Activated naive CD4-positive, alpha-beta T cell treated with anti-CD3 and anti-CD28 coated beads, Interleukin-2, amount 50 U/mL, for 16 hours (primary cell): ENCODE measurements around the gene PLRG1.

Experiments used
- DNase-seq: peaks from one replicate; pipeline ENCODE4 v3.0.0-alpha.2; 2020

Gene PLRG1

DNA sequence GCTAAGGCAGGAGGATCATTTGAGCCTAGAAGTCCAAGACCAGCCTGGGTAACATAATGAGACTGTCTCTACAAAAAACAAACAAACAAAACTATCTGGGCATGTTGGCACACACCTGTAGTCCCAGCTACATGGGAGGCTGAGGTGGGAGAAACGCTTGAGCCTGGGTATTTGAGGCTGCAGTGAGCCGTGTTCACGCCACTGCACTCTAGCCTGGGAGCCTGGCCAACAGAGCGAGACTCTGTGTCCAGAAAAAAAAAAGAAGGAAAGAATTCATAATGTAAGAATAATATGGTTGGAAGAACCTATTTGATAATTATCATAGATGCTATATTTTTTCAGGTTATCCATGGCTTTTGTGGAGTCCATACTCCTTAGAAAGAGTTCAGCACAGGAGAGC, 32.6 kb downstream of the PLRG1 start:
- no peak for DNase-seq

DNA sequence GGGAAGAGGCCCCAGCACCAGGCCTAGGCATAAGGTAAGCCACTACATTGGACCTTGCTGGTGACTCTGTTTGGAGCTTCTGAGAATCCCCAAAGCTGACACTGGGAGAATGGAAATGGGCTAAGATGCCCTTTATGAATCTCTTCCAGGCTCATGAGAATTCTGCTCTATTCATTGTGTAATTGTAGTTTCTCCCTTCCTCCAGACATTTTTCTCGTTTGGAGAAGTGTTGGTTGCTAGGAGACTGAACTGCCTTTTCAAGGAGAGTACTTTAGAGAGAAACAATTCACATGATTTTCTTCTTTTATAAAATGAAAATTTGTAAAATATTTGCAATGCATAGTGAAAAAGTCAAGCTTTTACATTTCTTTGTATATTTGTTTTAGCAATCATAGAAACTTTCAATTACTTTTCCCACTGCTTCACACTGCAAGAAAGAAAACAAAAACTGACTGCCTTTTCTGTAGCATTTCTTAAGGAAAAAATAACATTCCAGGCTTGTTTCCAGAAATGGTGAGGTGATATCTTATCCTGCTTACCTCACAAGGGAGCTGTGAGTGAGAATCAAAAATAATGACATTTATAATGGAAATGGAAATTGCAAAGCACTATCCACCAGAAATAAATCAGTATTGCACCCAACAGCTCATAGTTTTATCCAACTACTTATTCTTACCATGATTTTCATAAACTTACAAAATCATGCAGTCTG, 33.7 kb downstream of the PLRG1 start:
- no peak for DNase-seq

DNA sequence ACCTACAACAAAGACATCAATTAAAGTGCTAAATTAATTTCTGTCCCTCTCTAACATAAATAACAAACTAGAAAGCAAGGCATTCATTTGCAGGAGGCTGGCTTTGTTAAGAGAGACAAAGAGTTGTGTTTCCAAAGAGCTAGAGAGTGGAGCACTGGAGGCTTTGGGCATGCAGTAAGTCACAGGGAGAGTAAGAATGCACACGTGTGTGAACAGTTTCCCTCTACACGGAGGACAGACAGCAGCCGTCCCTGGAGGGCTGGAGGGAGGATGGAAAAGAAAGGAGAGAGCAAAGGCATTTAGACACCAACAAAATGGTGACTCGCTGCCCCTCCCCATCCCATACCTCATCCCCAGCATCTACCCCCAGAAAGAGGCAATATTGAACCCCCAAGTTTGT, 38.2 kb downstream of the PLRG1 start:
- DNase-seq, result no peak

DNA sequence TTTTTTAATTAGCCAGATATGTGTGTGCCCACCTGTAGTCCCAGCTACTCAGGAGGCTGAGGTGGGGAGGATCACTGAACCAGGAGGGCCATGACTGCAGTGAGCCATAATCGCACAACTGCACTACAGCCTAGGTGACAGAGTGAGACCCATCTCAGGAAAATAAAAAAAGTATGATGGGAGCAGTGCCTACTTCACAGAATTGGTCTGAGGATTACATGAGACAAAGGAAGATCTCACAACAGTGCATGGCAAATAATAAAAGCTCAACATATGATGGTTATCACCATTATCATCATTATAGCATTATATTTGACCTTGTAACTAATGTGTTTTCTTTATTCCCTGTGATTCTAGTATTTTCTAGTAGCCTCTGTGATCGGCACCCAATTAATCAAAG, 38.7 kb downstream of the PLRG1 start:
- no peak for DNase-seq

DNA sequence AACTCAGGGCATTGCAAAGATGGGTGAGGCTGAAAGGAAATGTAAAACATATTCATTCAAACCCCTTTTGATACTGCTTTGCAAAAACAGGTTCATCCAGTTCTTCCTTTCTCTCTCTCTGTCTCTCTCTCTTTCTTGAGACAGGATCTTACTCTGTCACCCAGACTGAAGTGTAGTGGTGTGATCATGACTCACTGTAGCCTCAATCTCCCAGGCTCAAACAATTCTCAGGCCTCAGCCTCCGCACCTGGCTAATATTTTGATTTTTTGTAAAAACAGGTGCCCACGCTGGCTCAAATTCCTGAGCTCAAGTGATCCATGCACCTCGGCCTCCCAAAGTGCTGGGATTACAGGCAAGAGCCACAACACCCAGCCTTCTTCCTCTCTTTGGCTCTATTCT, 43.0 kb downstream of the PLRG1 start:
- DNase-seq, result no peak

DNA sequence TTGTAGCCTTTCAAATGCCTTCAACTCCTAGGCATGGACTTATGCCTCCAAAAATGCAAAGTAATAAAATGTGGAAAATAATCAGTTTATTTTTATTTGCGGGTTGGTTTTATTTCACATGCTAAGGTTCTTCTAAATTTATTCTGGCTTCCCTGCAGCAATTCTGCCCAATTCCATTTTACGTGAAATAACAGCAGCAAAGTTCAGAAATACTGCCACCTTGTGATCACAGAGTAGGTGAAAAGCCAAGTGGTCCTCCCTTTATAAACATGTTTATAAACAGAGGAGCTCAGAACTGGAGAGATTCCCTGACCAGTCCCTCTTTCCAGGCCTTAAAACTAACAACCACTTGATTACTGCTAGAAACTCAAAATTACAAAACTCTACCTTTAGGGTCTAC, 43.9 kb downstream of the PLRG1 start:
- DNase-seq, result no peak

DNA sequence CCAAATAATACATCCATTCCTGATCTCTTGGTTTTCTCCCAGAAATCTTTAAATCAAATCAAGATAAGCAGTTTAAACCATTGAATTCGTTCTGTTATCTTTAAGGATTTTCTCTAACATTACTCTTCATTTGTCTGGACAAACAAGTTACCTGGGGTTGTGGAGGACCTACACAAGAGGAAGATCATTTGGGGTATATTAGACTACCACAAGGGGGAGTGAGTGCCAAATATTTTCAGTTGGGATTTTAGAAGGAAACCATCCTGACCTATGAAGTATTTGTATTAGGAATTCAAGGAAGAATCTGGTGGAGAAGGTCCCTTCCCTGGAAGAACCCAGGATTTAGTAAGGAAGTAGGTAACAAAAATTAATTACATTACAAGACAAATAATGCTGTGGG, 46.6 kb downstream of the PLRG1 start:
- no peak for DNase-seq

DNA sequence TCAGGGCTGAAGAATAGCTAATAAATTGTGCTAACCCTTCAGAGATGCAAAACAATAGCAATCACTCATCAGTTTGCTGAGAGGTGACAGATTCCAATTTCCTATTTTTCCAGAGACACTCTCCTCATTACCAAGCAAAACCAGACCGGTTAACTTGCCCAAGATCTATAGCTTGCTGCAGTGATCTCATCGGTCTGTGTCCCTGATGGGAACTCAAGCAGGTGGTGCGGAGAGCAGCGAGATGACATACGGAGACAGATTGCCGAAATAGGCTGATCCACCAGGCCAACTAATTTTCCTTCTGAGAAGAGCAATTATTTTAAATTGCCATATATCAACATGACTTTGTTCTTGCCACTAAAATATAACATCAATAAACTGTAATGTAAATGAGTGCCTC, 48.1 kb downstream of the PLRG1 start:
- no peak for DNase-seq

DNA sequence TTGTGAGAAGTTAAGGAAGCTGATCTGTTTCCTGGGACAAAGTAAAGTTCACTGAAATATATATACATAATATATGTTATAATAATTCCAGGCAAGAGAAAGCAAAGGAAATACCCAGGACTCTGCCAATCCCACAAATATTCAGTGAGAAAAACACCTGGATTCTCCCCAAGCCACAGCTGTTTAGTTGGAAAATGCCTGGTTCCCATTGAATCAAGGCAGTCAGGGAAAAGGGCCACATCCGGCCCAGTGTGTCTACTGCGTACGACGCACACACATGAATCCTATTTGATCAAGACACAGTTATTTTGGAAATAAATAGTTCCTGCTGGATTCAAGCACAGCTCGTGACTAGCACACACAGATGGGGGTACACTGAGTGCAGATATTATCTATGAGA, 52.3 kb downstream of the PLRG1 start:
- no peak for DNase-seq

DNA sequence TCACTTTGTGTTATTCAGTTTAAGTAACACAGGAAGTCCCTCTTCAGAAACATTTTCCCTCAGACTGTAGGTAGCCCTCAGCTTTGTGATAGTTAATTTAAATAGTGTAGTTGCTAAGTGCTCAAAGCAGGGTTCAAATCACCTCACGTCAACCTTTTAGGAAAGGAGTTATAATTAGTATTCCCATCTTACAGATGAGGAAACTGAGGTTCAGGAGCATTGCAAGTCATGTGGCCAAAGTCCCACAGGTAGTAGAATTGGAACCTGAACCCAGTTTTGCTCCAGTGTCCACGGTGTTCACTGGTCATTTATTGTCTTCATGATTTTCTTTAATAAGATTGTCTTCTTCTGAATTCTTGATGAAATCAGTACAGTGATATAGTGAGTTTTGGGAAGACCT, 54.3 kb downstream of the PLRG1 start:
- DNase-seq, result no peak

DNA sequence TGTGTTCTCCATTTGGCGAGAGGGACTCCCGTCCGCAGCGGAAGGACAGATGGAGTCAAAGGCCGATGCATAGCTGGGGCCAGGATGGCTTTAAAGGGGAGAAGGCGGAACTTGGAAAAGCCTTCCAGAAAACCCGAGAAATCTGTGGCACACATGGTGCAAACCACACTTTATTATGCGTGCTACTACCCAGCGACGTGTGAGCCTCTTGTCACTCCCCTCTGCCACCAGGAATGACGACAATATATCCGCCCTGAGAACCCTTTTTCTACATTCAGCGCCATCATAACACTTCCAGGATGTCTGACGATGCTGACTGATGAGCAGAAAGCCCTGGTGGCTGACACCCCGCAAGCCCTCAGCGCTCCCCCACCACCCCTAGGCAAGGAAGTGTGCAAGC, 57.9 kb downstream of the PLRG1 start:
- DNase-seq, result no peak

DNA sequence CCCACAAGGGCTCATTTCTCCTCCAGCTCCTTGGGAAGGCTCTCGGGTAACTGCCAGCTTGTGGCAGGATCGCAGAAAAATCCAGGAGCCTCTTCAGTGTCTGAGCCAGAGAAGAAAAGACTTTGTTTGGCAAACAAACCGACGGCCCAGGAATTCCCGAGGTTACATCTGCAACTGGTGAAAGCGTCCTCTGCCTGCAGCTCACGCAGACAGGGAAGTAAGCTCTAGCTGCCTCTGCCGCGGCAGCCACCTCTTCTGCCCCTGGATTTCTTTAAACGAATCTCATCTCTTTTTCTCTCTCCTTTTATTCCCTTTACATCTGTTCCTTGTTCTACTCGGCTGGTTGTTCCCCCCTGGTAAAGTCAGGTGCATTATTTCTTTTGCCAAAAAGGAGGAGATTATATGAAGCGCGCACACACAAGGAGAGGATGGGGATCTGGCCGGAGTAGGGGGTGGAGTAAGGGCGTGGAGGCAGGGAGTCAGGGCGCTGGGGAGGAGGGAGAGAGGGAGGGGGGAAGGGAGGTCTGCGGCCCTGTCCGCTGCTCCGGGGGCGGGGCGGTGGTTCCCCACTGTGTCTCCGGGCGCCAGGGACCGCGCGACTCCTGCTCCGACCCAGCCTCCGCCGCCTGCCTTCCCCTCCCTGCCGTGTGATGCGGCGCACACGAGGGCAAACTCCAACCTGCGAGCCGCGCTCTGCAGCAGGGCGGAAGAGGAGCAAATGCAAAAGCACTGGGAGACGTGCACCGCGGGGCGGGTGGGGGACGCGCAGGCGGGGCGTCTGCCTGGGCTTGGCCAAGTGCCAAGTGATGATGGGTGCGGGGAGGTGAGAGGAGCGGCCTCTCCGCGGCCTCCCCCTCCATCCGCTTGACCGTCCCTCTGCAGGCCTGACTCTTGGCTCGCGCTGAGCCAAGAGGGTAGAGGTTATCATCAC, 58.6 kb downstream of the PLRG1 start, which contains the start of gene DCHS2:
Gene DCHS2 (minus strand): TSS at position 459 of the 931 bp plus-strand sequence. CDS start 444 bp downstream, at position 15.
- no peak for DNase-seq

DNA sequence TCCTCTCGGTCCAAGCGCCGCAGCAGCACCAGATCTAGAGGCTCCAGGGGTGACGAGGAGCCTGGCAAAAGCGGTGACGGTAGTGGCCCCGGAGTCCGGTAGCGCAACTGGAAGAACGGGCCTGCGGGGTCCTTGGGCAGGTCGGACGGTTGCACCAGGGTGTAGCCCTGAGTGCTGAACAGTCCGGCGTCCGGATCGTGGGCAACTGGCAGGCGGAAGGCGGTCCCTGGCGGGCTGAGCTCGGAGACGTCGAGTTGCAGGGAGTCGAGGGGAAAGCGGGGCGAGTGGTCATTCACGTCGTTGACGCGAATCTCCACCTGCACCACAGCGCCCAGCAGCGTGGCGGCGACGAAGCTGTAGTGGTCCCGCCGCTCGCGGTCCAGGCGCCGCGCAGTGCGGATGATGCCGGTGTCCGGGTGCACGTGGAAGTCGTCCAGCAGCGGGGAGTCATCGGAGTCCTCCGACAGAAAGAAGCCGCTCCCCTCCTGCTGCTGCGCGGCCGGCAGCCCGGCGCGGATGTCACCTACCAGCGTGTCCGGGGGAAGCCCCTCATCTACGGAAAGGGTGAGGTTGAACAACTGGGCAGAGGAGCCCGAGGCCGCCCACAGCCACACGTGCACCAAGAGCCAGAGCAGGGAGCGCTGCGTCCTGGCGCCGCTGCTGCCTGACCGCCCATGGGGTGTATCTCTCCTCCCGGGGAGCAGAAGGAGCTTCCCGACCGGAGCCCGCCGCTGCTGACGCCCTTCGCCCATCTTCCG, 59.4 kb downstream of the PLRG1 start:
- no peak for DNase-seq

DNA sequence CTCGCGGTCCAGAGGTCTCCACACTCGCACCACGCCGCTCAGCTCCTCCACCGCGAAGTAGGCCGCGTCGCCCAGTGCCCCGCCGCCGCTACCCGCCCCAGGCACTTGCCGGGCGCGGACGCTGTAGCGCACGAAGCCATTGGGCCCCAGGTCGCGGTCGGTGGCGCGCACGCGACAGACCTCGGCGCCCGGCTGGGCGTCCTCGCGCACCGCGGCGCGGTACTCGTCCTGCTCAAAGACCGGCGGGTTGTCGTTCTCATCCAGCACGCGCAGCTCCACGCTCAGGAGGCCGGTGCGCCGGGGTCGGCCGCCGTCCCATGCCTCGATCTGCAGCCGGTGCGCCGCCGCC, 60.0 kb downstream of the PLRG1 start:
- DNase-seq, result no peak

DNA sequence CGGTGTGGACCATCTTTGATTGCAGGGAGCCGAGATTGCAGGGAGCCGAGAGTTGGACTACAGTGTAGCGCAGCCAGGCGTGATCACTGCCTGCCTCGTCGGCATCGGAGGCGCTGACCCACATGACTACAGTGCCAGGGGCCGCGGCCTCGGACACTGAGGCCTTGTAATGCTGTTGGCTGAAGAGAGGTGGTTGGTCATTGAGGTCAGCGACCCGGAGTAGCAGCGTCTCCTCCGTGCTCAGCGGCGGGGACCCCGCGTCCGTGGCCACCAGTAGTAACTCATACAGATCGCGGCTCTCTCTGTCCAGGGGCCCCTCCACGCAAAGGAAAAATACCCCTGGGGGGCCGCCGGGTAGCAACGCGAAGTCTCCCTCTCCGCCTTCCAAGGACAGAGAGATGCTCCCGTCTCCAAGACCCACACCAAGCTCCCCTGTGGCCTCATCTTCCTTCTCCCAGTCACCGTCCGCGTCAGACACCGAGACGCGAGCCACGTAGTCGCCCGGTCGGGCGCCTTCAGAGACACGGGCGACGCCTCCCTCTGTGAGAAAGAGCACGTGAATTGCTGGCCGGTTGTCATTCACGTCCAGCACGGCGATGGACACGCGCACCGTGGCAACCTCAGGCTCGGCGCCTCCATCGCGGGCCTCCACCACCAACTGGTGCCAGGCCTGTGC, 60.5 kb downstream of the PLRG1 start:
- no peak for DNase-seq

DNA sequence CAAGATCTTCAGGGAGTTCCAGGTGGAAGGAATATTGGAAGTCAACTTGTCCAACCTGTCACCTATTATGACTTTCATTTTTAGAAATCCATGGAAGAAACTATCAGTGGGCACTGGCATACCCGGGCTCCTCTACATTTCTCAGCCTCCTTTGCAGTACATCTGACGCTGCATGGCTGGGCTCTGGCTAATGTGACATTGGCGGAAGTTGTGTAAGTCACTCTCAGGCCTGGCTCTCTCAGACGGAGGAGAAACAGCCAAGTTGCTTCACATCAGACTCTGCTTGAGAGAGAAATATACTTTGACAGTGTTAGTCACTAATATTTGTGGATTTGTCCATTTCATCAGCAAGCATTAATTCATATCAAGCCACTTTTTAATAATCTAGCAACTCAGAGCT, 63.1 kb downstream of the PLRG1 start:
- no peak for DNase-seq

DNA sequence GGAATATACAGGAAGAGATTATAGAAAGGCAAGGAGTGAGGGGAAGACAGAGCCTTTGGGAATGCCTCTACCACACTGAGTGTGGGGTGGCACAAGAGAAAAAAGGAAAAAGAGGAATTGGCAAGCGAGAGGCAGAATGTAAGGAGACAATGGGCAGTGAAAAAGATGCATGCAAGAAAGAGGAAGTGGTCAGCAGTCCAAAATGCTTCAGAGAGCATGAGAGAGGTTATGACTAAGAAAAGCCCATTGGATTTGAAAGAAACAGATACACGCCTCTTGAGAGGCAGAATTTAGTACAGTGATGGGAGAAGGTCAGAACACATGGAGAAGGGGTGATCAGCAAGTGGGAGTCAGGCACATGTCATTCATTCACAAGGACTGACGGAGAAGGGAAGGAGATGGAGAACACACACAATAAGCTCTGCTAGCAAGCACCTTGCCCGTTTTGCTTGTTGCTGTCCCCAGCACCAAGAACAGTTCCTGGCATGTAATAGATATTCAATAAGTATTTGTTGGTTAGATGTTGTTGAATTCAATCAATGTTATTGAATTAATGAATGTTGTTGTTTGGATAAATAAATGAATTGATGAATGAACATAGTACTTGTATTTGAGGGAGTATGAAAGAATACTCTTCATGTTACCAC, 65.0 kb downstream of the PLRG1 start:
- DNase-seq, result no peak
